K562 (cell line): Measurements from ENCODE around the gene FBXO46. TPM values are rescaled to one million over a fixed set of nuclear protein-coding genes. Genes with fewer than 3 reads are reported as not detected.

ENCODE experiments used
- BHLHE40 ChIP-seq: IDR thresholded peaks from 2 replicates; pipeline ENCODE4 v1.6.1; 2011; ENCODE audit warnings: low read length, improper control_type of control experiment
- CBFA2T3 ChIP-seq: fragments of 450-650 bp; IDR thresholded peaks from 2 replicates; pipeline ENCODE4 v1.6.1; 2017
- CEBPB ChIP-seq: fragments of 450-650 bp; IDR thresholded peaks from 2 replicates; pipeline ENCODE4 v1.6.1; 2016; ENCODE audit warnings: missing genetic modification characterization, missing compliant biosample characterization
- CHD1 ChIP-seq: fragments of 200-600 bp; sonication (generic); IDR thresholded peaks from one replicate; pipeline ENCODE4 v1.6.1; 2012; ENCODE audit warnings: mild to moderate bottlenecking, moderate library complexity, low read length, inconsistent platforms
- CXXC5 ChIP-seq: fragments of 250-450 bp; sonication (Bioruptor Pico); IDR thresholded peaks from 2 replicates; pipeline ENCODE4 v1.8.0; 2022; ENCODE audit warnings: inconsistent platforms, mild to moderate bottlenecking, moderate library complexity
- ESRRA ChIP-seq: fragments of 450-650 bp; IDR thresholded peaks from 2 replicates; pipeline ENCODE4 v1.6.1; 2014; ENCODE audit warnings: low read depth, mild to moderate bottlenecking, moderate library complexity, borderline replicate concordance
- FIP1L1 ChIP-seq: fragments of 200-400 bp; formaldehyde crosslinking; IDR thresholded peaks from 2 replicates; pipeline ENCODE4 v1.6.1; 2018; ENCODE audit warnings: mild to moderate bottlenecking, low read depth, low read length; ENCODE audit not compliant: poor library complexity, severe bottlenecking
- GABPA ChIP-seq: fragments of 200-800 bp; sonication (Bioruptor generic); conservative IDR thresholded peaks from 2 replicates; pipeline ENCODE4 v1.6.1; 2016; ENCODE audit warnings: low read depth, missing genetic modification characterization, missing compliant biosample characterization
- GATA2 ChIP-seq: sonication (generic); formaldehyde crosslinking; IDR thresholded peaks from 2 replicates; pipeline ENCODE4 v1.4.0; 2020; ENCODE audit warnings: mild to moderate bottlenecking, missing genetic modification reagents
- MEF2D ChIP-seq: conservative IDR thresholded peaks from 2 replicates; pipeline ENCODE4 v1.6.1; 2016; ENCODE audit warnings: low read depth, missing genetic modification characterization, missing compliant biosample characterization
- NFIX ChIP-seq: fragments of 250-450 bp; sonication (Bioruptor Pico); IDR thresholded peaks from 2 replicates; pipeline ENCODE4 v1.4.0; 2020; ENCODE audit warnings: low read depth, mild to moderate bottlenecking, moderate library complexity
- NR2C2 ChIP-seq, 2 experiments: fragments of 200-800 bp in 1 of 2; sonication (Bioruptor generic) in 1 of 2; sonication (generic) in 1 of 2; formaldehyde crosslinking in 1 of 2; IDR thresholded peaks; 2 replicates each; pipeline versions ENCODE4 v1.6.1 to v1.8.0; 2016 to 2022; ENCODE audit warnings: mild to moderate bottlenecking in 1 of 2, missing compliant biosample characterization in 1 of 2, missing genetic modification characterization in 1 of 2, missing genetic modification reagents in 1 of 2
- SMARCA4 ChIP-seq: fragments of 450-650 bp; IDR thresholded peaks from 2 replicates; pipeline ENCODE4 v1.6.1; 2016
- TBL1XR1 ChIP-seq, 2 experiments: IDR thresholded peaks; 2 replicates each; pipeline ENCODE4 v1.6.1; 2012; ENCODE audit warnings: improper control_type of control experiment in 2 of 2, low read length in 2 of 2, mild to moderate bottlenecking in 1 of 2
- ZBTB12 ChIP-seq: fragments of 250-450 bp; sonication (Bioruptor Pico); IDR thresholded peaks from 2 replicates; pipeline ENCODE4 v1.4.0; 2020
- ZBTB26 ChIP-seq: fragments of 450-650 bp; formaldehyde crosslinking; IDR thresholded peaks from 2 replicates; pipeline ENCODE4 v1.4.0; 2022; ENCODE audit warnings: missing genetic modification characterization
- ZNF589 ChIP-seq: fragments of 200-800 bp; sonication (Bioruptor generic); IDR thresholded peaks from 2 replicates; pipeline ENCODE4 v1.6.1; 2016; ENCODE audit warnings: low read depth, missing genetic modification characterization, missing compliant biosample characterization
- ZNF764 ChIP-seq: fragments of 250-450 bp; sonication (Bioruptor Pico); IDR thresholded peaks from 2 replicates; pipeline ENCODE4 v1.4.0; 2020; ENCODE audit warnings: low read depth, mild to moderate bottlenecking, moderate library complexity
- polyA plus RNA-seq, 8 experiments: library from polyadenylated mRNA; depleted of rRNA in 4 of 8; stranded (reverse) in 5 of 8; unstranded in 3 of 8; fragments of >200 nt; fragmentation: Nextera tagmentation in 2 of 8; fragmentation: Illumina TruSeq in 1 of 8; extraction: Ambion mirVana in 2 of 8; extraction: Trizol in 1 of 8; gene quantifications; 2 replicates each; pipeline versions ENCODE4 v1.2.1 to v1.2.3, GENCODE V29; 2011 to 2014; ENCODE audit warnings: inconsistent platforms in 1 of 8, missing spikeins in 1 of 8
- total RNA-seq, 7 experiments: library from RNA; depleted of rRNA in 6 of 7; stranded (reverse); fragments of >200 nt in 6 of 7; fragmentation: Illumina TruSeq in 2 of 7; extraction: Trizol in 2 of 7; gene quantifications; 2 replicates each; pipeline versions ENCODE4 v1.2.1 to v1.2.3, GENCODE V29; 2011 to 2021; ENCODE audit warnings: low replicate concordance in 1 of 7
- TF ChIP-seq, protein P1 (sequence below): sonication (generic); formaldehyde crosslinking; IDR thresholded peaks from 2 replicates; pipeline ENCODE4 v1.8.0; 2023; ENCODE audit warnings: mild to moderate bottlenecking, missing genetic modification reagents
- TF ChIP-seq, protein P2 (sequence below): fragments of 450-650 bp; formaldehyde crosslinking; IDR thresholded peaks from 2 replicates; pipeline ENCODE4 v1.4.0; 2020; ENCODE audit warnings: mild to moderate bottlenecking, moderate library complexity

FBXO46 gene
- total and polyA plus RNA-seq, 9 of the 15 experiments (the other 6 are each of a cell fraction or from before 2014, with no cell fraction given), result 1.5 to 36.1 (median 7.3) TPM

GRCh38 chr19:45691516-45692186 lies 39.0 kb downstream of the FBXO46 start, which contains the start of gene SNRPD2 (continued):
- TF ChIP-seq, protein P1, sequence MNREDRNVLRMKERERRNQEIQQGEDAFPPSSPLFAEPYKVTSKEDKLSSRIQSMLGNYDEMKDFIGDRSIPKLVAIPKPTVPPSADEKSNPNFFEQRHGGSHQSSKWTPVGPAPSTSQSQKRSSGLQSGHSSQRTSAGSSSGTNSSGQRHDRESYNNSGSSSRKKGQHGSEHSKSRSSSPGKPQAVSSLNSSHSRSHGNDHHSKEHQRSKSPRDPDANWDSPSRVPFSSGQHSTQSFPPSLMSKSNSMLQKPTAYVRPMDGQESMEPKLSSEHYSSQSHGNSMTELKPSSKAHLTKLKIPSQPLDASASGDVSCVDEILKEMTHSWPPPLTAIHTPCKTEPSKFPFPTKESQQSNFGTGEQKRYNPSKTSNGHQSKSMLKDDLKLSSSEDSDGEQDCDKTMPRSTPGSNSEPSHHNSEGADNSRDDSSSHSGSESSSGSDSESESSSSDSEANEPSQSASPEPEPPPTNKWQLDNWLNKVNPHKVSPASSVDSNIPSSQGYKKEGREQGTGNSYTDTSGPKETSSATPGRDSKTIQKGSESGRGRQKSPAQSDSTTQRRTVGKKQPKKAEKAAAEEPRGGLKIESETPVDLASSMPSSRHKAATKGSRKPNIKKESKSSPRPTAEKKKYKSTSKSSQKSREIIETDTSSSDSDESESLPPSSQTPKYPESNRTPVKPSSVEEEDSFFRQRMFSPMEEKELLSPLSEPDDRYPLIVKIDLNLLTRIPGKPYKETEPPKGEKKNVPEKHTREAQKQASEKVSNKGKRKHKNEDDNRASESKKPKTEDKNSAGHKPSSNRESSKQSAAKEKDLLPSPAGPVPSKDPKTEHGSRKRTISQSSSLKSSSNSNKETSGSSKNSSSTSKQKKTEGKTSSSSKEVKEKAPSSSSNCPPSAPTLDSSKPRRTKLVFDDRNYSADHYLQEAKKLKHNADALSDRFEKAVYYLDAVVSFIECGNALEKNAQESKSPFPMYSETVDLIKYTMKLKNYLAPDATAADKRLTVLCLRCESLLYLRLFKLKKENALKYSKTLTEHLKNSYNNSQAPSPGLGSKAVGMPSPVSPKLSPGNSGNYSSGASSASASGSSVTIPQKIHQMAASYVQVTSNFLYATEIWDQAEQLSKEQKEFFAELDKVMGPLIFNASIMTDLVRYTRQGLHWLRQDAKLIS (CRISPR knock-in tag), result peak; percentile 36; the same call in 1 of the 2 replicates
- TF ChIP-seq CHD1, result peak; percentile 23
- peak; percentile 41 for TF ChIP-seq SMARCA4
- TF ChIP-seq GATA2 (CRISPR knock-in tag), result peak; percentile 50; the same call in 1 of the 2 replicates
- TF ChIP-seq GABPA (tag), result peak; percentile 97
- TF ChIP-seq FIP1L1, result no peak
- TF ChIP-seq, protein P2, sequence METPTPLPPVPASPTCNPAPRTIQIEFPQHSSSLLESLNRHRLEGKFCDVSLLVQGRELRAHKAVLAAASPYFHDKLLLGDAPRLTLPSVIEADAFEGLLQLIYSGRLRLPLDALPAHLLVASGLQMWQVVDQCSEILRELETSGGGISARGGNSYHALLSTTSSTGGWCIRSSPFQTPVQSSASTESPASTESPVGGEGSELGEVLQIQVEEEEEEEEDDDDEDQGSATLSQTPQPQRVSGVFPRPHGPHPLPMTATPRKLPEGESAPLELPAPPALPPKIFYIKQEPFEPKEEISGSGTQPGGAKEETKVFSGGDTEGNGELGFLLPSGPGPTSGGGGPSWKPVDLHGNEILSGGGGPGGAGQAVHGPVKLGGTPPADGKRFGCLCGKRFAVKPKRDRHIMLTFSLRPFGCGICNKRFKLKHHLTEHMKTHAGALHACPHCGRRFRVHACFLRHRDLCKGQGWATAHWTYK, result no peak
- no peak for TF ChIP-seq ZBTB12 (CRISPR knock-in tag)
- TF ChIP-seq CXXC5 (CRISPR knock-in tag), result peak; percentile 68
- TF ChIP-seq TBL1XR1 (IDR thresholded peaks at IDR 0.05; ENCODE audit: low read length in 2 of 2), result 0 out of 4 replicates have a peak, but pooled peaks of 1 of the 2 experiments have one; percentile 27
- TF ChIP-seq NR2C2 (CRISPR knock-in tag; IDR thresholded peaks at IDR 0.05), result no peak
- no peak for TF ChIP-seq NR2C2 (tag; IDR thresholded peaks at IDR 0.05)
- peak; percentile 78 for TF ChIP-seq CEBPB
- 0 out of 2 replicates have a peak, but pooled peaks have one; percentile 59 for TF ChIP-seq ZBTB26
- peak; percentile 67; the same call in 1 of the 2 replicates for TF ChIP-seq BHLHE40
- TF ChIP-seq CBFA2T3, result peak; percentile 7; the same call in 1 of the 2 replicates
- no peak for TF ChIP-seq ZNF764 (CRISPR knock-in tag)
- TF ChIP-seq ESRRA, result 0 out of 2 replicates have a peak, but pooled peaks have one; percentile 42
- no peak for TF ChIP-seq ZNF589 (CRISPR knock-in tag)
- TF ChIP-seq NFIX (CRISPR knock-in tag), result no peak
- TF ChIP-seq MEF2D (tag), result 0 out of 2 replicates have a peak, but pooled peaks have one; percentile 43
